HG03097 (cell line): Measurements from ENCODE around the gene TAF11L10.
"Not testable (repeated sequence)": the region's sequence is repeated elsewhere in the genome, so short reads cannot be mapped to it uniquely, and the experiment has no call there.

Source experiments
- ATAC-seq: cut with Tn5 transposase; IDR thresholded peaks from one replicate; pipeline ENCODE4 v1.9.1; 2021; ENCODE audit not compliant: unreplicated experiment, low FRiP score

The TAF11L10 gene

DNA sequence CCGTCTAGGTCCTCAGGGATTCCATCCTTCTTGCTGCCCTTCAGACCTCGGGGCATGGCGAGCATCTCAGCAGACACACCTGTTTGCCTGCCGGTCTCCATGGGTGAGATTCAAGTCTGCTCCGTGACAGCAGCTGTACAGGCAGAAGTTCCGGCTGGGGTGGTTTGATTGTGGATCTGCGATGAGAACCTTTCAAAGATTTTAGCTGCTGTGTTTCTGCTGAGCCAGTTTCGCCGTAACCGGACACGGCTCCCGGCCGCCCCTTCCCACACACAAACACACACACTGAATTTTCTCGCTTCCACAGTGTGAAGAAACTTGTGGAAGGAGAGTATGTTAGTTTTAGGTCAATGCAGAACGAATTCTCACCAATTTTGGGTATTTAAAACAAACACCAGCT lies at the start of gene TAF11L10:
Gene TAF11L10 (minus strand): TSS at position 101 of the 400 bp plus-strand sequence.
- not testable (repeated sequence) for ATAC-seq

DNA sequence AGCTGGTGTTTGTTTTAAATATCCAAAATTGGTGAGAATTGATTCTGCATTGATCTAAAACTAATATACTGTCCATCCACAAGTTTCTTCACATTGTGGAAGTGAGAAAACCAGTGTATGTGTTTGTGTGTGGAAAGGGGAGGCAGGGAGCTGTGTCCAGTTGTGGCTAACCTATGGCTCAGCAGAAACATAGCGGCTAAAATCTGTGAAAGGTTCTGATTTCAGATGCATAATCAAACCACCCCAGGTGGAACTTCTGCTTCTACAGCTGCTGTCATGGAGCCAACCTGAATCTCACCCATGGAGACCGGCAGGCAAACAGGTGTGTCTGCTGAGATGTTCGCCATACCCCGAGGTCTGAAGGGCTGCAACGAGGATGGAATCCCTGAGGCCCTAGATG lies 36.5 kb upstream of the TAF11L10 start, which contains the start of gene TAF11L14:
Gene TAF11L14 (plus strand): TSS at position 301 of the 400 bp plus-strand sequence.
- ATAC-seq, result no peak

DNA sequence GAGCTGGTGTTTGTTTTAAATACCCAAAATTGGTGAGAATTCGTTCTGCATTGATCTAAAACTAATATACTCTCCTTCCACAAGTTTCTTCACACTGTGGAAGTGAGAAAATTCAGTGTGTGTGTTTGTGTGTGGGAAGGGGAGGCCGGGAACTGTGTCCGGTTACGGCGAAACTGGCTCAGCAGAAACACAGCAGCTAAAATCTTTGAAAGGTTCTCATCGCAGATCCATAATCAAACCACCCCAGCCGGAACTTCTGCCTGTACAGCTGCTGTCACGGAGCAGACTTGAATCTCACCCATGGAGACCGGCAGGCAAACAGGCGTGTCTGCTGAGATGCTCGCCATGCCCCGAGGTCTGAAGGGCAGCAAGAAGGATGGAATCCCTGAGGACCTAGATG lies 34.2 kb upstream of the TAF11L10 start, which contains the start of gene TAF11L13:
Gene TAF11L13 (plus strand): TSS at position 301 of the 400 bp plus-strand sequence.
- not testable (repeated sequence) for ATAC-seq

DNA sequence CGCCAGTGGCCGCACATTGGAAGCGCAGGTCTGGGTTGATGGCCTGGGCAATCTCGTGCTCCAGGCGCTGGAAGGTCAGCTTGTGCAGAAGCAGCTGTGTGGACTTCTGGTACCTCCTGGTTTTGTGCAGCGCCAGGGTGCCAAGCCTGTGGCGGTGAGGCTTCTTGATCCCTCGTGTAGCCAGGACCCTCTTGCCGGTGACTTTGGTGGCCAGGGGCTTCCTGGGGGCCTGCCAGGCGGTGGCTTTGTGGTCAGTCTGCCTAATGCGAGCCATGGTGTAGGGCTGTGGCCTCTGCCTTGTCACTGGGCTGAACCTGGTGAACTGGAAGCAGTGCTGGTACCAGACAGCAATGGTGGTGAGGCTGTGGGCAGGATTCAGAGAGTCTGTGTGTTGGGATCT lies 28.1 kb upstream of the TAF11L10 start:
- no peak for ATAC-seq

DNA sequence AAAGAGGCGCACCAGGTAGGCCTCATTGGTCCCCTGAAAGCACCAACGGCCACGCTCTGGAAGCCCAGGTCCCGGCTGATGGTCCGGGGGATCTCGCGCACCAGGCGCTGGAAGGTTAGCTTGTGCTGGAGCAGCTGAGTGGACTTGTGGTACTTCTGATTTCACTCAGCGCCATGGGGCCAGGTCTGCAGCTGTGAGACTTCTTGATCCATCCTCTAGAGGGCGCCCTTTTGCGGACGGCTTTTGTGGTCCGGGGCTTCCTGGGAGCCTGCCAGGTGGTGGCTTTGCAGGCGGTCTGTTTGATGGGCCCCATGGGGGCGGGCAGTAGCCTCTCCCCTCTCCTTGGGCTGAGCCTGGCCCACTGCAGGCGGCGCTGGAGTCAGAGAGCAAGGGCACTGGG lies 23.0 kb upstream of the TAF11L10 start:
- no peak for ATAC-seq

DNA sequence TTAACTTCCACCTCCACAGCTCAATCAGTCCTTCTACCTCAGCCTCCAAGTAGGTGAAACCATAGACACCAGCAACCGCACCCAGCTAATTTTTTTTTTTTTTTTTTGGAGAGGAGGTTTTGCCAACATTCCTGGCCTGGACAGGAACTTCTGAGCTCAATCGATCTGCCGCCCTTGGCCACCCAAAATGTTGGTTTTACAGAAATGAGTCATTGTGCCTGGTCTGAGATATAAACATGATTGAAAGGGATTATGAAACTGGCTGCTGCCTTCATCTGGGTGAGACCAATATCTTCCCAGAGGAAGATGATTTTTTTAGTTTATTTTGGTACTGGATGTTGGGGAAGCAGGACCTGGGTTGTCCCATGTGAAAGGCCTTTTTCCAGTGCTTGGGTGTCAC lies 21.7 kb upstream of the TAF11L10 start:
- ATAC-seq, result no peak

DNA sequence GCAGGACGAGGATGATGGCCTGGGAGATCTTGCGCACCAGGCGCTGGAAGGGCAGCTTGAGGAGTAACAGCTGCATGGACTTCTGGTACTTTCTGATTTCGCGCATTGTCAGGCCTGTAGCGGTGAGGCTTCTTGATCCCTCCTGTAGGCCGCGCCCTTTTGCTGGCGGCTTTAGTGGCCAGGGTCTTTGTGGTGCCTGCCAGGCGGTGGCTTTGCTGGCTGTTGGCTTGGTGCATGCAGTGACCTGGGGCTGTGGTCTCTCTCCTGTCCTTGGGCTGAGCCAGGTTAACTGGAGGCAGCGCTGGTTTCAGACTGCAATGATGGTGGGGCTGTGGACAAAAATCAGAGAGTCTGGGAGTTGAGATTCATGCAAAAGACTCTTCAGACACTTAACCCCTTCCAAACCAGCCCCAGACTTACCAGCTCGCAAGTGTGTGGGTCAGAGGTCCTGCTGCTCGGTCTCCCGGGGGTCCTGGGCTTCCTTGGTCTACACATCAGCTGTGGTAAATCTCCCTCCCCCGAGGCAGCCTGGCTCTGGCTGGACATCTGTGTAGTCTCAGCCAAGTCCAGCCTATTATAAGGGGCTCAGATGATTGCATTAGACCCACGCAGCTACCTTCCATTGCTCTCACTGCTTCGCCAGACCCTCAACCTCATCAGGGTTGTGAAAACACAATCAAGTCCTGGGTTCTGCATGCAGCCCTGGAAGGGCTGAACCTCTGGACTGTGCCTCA lies 17.4 kb upstream of the TAF11L10 start:
- no peak for ATAC-seq

DNA sequence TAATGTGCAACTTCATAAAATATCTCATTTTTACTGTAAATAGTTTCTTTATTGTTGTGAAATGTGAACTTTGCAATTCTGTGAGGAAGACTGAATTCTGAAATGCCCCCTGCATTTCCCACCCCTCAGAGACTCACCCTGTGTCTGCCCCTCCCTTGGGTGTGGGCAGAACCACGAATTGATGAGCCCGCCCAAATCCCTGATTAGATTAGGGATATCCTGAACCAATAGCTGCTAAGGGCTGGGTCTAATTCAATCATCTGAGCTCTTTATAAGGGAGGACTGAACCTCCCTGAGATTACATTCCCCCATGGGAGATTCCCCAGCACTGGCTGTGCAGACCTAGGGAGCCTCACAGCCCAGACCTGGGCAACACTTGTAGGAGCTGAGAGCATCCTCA lies 12.5 kb upstream of the TAF11L10 start, which contains the start of gene TAF11L12:
Gene TAF11L12 (plus strand): TSS at position 301 of the 400 bp plus-strand sequence.
- ATAC-seq, result not testable (repeated sequence)

DNA sequence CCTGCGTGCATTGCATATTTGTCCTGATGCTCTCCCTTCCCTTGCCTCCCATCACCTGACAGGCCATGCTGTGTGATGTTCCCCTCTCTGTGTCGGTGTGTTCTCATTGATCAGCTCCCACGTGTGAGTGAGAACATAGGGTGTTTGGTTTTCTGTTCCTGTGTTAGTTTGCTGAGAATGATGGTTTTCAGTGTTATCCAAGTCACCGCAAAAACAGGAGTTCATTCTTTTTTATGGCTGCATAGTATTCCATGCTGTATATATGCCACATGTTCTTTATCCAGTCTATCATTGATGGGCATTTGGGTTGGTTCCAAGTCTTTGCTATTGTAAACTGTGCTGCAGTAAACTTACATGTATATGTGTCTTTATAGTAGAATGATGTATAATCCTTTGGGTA lies 9.8 kb upstream of the TAF11L10 start:
- not testable (repeated sequence) for ATAC-seq

DNA sequence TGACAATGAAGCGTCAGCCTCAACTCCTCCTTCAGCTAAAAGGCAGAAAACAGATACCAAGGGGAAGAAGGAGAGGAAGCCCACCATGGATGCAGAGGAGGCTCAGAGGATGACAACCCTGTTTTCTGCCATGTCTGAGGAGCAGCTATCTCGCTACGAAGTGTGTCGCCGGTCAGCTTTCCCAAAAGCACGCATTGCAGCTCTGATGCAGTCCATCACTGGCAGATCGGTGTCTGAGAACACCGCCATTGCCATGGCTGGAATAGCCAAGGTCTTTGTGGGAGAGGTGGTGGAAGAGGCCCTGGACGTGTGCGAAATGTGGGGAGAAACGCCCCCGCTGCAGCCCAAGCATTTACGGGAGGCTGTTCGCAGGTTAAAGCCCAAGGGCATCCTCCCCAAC lies 7.3 kb upstream of the TAF11L10 start:
- ATAC-seq, result no peak

DNA sequence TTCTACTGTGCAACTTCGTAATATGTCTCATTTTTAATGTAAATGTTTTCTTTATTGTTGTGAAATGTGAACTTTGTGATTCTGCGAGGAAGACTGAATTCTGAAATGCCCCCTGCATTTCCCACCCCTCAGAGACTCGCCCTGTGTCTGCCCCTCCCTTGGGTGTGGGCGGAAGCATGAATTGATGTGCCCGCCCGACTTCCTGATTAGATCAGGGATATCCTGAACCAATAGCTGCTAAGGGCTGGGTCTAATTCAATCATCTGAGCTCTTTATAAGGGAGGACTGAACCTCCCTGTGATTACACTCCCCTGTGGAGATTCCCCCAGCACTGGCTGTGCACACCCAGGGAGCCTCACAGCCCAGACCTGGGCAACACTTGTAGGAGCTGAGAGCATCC lies 6.3 kb upstream of the TAF11L10 start, which contains the start of gene TAF11L11:
Gene TAF11L11 (plus strand): TSS at position 304 of the 400 bp plus-strand sequence.
- not testable (repeated sequence) for ATAC-seq

DNA sequence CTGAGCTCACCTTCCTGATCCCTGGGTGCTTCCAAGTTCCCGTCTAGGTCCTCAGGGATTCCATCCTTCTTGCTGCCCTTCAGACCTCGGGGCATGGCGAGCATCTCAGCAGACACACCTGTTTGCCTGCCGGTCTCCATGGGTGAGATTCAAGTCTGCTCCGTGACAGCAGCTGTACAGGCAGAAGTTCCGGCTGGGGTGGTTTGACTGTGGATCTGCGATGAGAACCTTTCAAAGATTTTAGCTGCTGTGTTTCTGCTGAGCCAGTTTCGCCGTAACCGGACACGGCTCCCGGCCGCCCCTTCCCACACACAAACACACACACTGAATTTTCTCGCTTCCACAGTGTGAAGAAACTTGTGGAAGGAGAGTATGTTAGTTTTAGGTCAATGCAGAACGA lies 3.4 kb downstream of the TAF11L10 start, which contains the start of gene TAF11L9:
Gene TAF11L9 (minus strand): TSS at position 140 of the 400 bp plus-strand sequence.
- ATAC-seq, result not testable (repeated sequence)

DNA sequence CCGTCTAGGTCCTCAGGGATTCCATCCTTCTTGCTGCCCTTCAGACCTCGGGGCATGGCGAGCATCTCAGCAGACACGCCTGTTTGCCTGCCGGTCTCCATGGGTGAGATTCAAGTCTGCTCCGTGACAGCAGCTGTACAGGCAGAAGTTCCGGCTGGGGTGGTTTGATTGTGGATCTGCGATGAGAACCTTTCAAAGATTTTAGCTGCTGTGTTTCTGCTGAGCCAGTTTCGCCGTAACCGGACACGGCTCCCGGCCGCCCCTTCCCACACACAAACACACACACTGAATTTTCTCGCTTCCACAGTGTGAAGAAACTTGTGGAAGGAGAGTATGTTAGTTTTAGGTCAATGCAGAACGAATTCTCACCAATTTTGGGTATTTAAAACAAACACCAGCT lies 6.8 kb downstream of the TAF11L10 start, which contains the start of gene TAF11L8:
Gene TAF11L8 (minus strand): TSS at position 101 of the 400 bp plus-strand sequence.
- not testable (repeated sequence) for ATAC-seq

DNA sequence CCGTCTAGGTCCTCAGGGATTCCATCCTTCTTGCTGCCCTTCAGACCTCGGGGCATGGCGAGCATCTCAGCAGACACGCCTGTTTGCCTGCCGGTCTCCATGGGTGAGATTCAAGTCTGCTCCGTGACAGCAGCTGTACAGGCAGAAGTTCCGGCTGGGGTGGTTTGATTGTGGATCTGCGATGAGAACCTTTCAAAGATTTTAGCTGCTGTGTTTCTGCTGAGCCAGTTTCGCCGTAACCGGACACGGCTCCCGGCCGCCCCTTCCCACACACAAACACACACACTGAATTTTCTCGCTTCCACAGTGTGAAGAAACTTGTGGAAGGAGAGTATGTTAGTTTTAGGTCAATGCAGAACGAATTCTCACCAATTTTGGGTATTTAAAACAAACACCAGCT lies 12.0 kb downstream of the TAF11L10 start, which contains the start of gene TAF11L7:
Gene TAF11L7 (minus strand): TSS at position 101 of the 400 bp plus-strand sequence.
- not testable (repeated sequence) for ATAC-seq
